GM12878 (cell line): ENCODE data around the gene STK11. TPM values are rescaled to one million over a fixed set of nuclear protein-coding genes. Genes with fewer than 3 reads are reported as not detected.

Experiments
- CBFB ChIP-seq: IDR thresholded peaks from 2 replicates; pipeline ENCODE4 v1.6.1; 2016; ENCODE audit warnings: antibody characterized with exemption, low read depth
- CBX3 ChIP-seq: fragments of 200-600 bp; sonication (generic); IDR thresholded peaks from 2 replicates; pipeline ENCODE4 v1.6.1; 2016; ENCODE audit warnings: low read depth, borderline replicate concordance
- CEBPB ChIP-seq, 2 experiments: fragments of 150-350 bp in 1 of 2; IDR thresholded peaks; 2 replicates each; pipeline ENCODE4 v1.6.1; 2012 to 2014; ENCODE audit warnings: low read depth in 2 of 2, low read length in 2 of 2, borderline replicate concordance in 1 of 2, inconsistent platforms in 1 of 2
- MTA2 ChIP-seq: fragments of 450-650 bp; IDR thresholded peaks from 2 replicates; pipeline ENCODE4 v1.6.1; 2016; ENCODE audit warnings: low read depth, mild to moderate bottlenecking, moderate library complexity
- SUZ12 ChIP-seq: fragments of 200-600 bp; sonication (generic); IDR thresholded peaks from one replicate; pipeline ENCODE4 v1.6.1; 2018; ENCODE audit warnings: antibody characterized with exemption, mild to moderate bottlenecking; ENCODE audit not compliant: unreplicated experiment
- ZNF622 ChIP-seq: fragments of 450-650 bp; IDR thresholded peaks from 2 replicates; pipeline ENCODE4 v1.6.1; 2017; ENCODE audit warnings: mild to moderate bottlenecking, inconsistent platforms
- polyA plus RNA-seq, 11 experiments: library from polyadenylated mRNA; depleted of rRNA in 4 of 11; unstranded in 6 of 11; stranded (reverse) in 5 of 11; fragments of >200 nt; fragmentation: Nextera tagmentation in 4 of 11; fragmentation: Illumina TruSeq in 1 of 11; extraction: Ambion mirVana in 4 of 11; extraction: Trizol in 1 of 11; gene quantifications; 1 replicate in 1 of 11; 2 replicates in 10 of 11; pipeline versions ENCODE4 v1.2.1 to v1.2.3, GENCODE V29; 2011 to 2016; ENCODE audit warnings: inconsistent platforms in 2 of 11, missing spikeins in 2 of 11, low read depth in 1 of 11
- total RNA-seq, 4 experiments: library from RNA; depleted of rRNA in 3 of 4; stranded (reverse); fragments of >200 nt in 3 of 4; fragmentation: Illumina TruSeq in 1 of 4; extraction: Trizol in 1 of 4; gene quantifications; 2 replicates each; pipeline versions ENCODE4 v1.2.1 to v1.2.3, GENCODE V29; 2013 to 2021
- TF ChIP-seq, protein P1 (sequence below): fragments of 450-650 bp; IDR thresholded peaks from 2 replicates; pipeline ENCODE4 v1.6.1; 2017; ENCODE audit warnings: mild to moderate bottlenecking, moderate library complexity

Gene STK11
- total and polyA plus RNA-seq, 10 of the 15 experiments (the other 5 are each of a cell fraction or from before 2014, with no cell fraction given): 0.33 to 71.0 (median 23.8) TPM

GRCh38 chr19:1233115-1233667 is 27.6 kb downstream of the STK11 start (continued):
- TF ChIP-seq MTA2 (no peak), ZNF622 (no peak), CEBPB (IDR thresholded peaks at IDR 0.05; ENCODE audit: borderline replicate concordance in 1 of 2, low read depth in 2 of 2, low read length in 2 of 2) (no peak), SUZ12 (no peak), CBFB (no peak), CBX3 (no peak)
- TF ChIP-seq, protein P1, sequence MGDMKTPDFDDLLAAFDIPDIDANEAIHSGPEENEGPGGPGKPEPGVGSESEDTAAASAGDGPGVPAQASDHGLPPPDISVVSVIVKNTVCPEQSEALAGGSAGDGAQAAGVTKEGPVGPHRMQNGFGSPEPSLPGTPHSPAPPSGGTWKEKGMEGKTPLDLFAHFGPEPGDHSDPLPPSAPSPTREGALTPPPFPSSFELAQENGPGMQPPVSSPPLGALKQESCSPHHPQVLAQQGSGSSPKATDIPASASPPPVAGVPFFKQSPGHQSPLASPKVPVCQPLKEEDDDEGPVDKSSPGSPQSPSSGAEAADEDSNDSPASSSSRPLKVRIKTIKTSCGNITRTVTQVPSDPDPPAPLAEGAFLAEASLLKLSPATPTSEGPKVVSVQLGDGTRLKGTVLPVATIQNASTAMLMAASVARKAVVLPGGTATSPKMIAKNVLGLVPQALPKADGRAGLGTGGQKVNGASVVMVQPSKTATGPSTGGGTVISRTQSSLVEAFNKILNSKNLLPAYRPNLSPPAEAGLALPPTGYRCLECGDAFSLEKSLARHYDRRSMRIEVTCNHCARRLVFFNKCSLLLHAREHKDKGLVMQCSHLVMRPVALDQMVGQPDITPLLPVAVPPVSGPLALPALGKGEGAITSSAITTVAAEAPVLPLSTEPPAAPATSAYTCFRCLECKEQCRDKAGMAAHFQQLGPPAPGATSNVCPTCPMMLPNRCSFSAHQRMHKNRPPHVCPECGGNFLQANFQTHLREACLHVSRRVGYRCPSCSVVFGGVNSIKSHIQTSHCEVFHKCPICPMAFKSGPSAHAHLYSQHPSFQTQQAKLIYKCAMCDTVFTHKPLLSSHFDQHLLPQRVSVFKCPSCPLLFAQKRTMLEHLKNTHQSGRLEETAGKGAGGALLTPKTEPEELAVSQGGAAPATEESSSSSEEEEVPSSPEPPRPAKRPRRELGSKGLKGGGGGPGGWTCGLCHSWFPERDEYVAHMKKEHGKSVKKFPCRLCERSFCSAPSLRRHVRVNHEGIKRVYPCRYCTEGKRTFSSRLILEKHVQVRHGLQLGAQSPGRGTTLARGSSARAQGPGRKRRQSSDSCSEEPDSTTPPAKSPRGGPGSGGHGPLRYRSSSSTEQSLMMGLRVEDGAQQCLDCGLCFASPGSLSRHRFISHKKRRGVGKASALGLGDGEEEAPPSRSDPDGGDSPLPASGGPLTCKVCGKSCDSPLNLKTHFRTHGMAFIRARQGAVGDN: no peak
